GM20000 (cell line): ENCODE results near the gene PCDHA8.
"Not testable (repeated sequence)": the region's sequence is repeated elsewhere in the genome, so short reads cannot be mapped to it uniquely, and the experiment has no call there.

Experiments used
- DNase-seq: peaks from one replicate; pipeline ENCODE4 v3.0.0; 2012; ENCODE audit warnings: low spot score
- TF ChIP-seq, protein P1 (sequence below): IDR thresholded peaks from 2 replicates; pipeline ENCODE4 v1.5.1; 2012; ENCODE audit warnings: mild to moderate bottlenecking, control low read depth; ENCODE audit errors: extremely low read depth, missing control alignments

PCDHA8 gene

DNA sequence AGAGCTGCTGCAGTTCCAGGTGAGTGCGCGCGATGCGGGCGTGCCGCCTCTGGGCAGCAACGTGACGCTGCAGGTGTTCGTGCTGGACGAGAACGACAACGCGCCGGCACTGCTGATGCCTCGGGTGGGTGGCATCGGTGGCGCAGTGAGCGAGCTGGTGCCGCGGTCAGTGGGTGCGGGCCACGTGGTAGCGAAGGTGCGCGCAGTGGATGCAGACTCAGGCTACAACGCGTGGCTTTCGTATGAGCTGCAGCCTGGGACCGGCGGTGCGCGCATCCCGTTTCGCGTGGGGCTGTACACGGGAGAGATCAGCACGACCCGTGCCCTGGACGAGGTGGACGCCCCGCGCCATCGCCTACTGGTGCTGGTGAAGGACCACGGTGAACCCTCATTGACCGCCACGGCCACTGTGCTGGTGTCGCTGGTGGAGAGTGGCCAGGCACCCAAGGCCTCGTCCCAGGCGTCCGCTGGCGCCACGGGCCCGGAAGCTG lies 38.2 kb upstream of the PCDHA8 start:
- TF ChIP-seq, protein P1, sequence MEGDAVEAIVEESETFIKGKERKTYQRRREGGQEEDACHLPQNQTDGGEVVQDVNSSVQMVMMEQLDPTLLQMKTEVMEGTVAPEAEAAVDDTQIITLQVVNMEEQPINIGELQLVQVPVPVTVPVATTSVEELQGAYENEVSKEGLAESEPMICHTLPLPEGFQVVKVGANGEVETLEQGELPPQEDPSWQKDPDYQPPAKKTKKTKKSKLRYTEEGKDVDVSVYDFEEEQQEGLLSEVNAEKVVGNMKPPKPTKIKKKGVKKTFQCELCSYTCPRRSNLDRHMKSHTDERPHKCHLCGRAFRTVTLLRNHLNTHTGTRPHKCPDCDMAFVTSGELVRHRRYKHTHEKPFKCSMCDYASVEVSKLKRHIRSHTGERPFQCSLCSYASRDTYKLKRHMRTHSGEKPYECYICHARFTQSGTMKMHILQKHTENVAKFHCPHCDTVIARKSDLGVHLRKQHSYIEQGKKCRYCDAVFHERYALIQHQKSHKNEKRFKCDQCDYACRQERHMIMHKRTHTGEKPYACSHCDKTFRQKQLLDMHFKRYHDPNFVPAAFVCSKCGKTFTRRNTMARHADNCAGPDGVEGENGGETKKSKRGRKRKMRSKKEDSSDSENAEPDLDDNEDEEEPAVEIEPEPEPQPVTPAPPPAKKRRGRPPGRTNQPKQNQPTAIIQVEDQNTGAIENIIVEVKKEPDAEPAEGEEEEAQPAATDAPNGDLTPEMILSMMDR = no peak
- no peak for DNase-seq

DNA sequence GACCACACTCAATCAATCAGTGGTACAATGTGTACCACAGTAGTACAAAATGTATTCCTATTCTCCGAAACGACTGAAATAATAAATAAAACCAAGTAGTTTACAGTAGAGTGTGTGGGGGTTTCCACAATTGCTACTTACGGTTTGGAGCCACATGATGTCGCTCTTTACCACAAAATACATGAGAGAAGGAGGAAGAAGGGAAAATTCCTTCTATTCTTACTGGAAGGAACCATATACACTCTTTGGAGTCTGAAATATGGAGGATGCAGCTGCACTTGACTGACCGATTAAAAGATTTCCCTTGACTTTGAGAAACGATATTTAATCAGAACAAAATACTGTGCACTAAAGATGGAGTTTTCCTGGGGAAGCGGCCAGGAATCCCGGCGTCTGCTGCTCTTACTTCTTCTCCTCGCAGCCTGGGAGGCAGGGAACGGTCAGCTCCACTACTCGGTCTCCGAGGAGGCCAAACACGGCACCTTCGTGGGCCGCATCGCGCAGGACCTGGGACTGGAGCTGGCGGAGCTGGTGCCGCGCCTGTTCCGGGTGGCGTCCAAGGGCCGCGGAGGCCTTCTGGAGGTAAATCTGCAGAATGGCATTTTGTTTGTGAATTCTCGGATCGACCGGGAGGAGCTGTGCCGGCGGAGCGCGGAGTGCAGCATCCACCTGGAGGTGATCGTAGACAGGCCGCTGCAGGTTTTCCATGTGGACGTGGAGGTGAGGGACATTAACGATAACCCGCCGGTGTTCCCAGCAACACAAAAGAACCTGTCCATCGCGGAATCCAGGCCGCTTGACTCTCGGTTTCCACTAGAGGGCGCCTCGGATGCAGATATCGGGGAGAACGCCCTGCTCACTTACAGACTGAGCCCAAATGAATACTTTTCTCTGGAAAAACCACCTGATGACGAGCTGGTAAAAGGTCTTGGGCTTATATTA lies 33.9 kb upstream of the PCDHA8 start, which contains the start of gene PCDHA4:
Gene PCDHA4, plus strand, starts transcription at position 235 of the 942 bp plus-strand sequence.
- TF ChIP-seq, protein P1 = no peak
- DNase-seq = no peak

DNA sequence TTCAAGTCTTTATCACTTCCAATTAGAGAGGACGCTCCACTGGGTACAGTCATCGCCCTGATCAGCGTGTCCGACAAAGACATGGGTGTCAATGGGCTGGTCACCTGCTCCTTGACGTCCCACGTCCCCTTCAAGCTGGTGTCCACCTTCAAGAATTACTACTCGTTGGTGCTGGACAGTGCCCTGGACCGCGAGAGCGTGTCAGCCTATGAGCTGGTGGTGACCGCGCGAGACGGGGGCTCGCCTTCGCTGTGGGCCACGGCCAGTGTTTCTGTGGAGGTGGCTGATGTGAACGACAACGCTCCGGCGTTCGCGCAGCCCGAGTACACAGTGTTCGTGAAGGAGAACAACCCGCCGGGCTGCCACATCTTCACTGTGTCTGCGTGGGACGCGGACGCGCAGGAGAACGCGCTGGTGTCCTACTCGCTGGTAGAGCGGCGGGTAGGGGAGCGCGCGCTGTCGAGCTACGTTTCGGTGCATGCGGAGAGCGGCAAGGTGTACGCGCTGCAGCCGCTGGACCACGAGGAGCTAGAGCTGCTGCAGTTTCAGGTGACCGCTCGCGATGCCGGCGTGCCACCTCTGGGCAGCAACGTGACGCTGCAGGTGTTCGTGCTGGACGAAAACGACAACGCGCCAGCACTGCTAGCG lies 32.6 kb upstream of the PCDHA8 start:
- not testable (repeated sequence) for DNase-seq

GRCh38 chr5:140808889-140809291 lies 32.1 kb upstream of the PCDHA8 start:
- TF ChIP-seq, protein P1 = no peak
- no peak for DNase-seq

- no peak for DNase-seq
- TF ChIP-seq, protein P1 = peak; percentile 17
Observed at GRCh38 chr5:140821375-140822280, 19.4 kb upstream of the PCDHA8 start, which contains the start of gene PCDHA5. TSS of gene PCDHA5 (plus strand) at chr5:140821613.

DNA sequence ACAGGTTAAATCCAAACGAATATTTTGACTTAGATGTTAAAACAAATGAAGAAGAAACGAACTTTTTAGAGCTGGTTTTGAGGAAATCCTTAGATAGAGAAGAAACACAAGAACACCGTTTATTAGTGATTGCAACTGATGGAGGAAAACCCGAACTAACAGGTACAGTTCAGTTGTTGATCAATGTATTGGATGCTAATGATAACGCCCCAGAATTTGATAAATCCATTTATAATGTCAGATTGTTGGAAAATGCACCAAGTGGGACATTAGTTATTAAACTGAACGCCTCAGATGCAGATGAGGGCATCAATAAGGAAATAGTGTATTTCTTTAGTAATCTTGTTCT lies 18.7 kb upstream of the PCDHA8 start:
- TF ChIP-seq, protein P1 = no peak
- no peak for DNase-seq

DNA sequence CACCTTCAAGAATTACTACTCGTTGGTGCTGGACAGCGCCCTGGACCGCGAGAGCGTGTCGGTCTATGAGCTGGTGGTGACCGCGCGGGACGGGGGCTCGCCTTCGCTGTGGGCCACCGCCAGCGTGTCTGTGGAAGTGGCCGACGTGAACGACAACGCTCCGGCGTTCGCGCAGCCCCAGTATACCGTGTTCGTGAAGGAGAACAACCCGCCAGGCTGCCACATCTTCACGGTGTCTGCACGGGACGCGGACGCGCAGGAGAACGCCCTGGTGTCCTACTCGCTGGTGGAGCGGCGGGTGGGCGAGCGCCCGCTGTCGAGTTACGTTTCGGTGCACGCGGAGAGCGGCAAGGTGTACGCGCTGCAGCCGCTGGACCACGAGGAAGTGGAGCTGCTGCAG lies 18.0 kb upstream of the PCDHA8 start:
- not testable (repeated sequence) for DNase-seq
